GM18873 (cell line): ENCODE results near the gene ADAM12.
"Not testable (repeated sequence)": the region's sequence is repeated elsewhere in the genome, so short reads cannot be mapped to it uniquely, and the experiment has no call there.

Experiments used
- ATAC-seq: cut with Tn5 transposase; IDR thresholded peaks from one replicate; pipeline ENCODE4 v1.9.1; 2021; ENCODE audit warnings: mild to moderate bottlenecking, moderate library complexity, moderate number of reproducible peaks; ENCODE audit not compliant: unreplicated experiment, low FRiP score

The ADAM12 gene

GRCh38 chr10:126001576-126001975, 386.7 kb downstream of the ADAM12 start:
- no peak for ATAC-seq

GRCh38 chr10:125999694-126000093, 388.6 kb downstream of the ADAM12 start:
- no peak for ATAC-seq

DNA sequence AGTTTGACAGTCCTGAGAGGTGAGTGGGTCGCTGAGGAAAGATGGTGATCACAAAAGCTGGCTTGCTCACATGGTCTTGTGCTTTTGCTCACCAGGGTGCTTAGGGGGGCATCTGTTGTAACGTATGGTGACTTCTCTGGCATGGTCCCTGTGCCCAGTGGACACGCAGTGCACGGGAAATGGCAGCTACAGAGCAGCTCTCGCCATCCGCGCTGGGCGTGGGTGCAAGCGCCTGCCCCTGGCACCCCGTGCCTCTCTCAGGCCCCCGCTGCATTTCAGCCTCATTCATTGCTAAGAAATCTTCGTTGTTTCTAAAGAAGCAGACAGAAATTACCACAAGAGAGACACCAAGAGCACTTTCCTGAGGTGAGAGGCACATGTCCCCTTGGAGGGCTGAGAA, 390.7 kb downstream of the ADAM12 start:
- no peak for ATAC-seq

DNA sequence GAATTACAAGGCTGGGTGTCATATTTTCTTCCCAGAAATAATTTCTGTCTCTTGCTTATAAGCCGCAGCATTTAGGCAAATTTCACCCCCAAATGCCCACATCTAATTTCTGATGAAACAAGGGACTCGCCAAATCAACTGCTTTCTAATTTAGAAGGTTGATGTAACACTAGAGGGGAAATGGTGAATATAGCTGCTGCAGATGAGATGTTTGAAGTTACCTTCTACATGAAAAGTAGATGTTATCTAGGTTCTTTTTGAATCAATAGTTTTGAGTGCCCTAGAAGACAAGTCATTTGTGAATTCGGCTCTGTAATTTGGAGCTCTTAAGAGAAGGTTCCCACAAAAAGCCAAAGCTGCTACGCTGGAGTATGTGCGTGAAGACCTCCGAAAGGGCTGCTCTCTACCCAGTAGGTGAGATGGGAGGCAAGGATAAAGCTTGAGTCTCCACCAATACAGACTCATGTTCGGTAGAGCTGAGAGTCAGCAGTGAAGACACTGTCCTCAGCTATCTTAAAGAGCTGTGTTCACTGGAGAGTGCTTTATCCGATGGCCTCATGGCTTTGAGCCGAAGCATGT, 392.5 kb downstream of the ADAM12 start:
- no peak for ATAC-seq

- ATAC-seq, result no peak
Measured at GRCh38 chr10:125994601-125995000, 393.7 kb downstream of the ADAM12 start.

GRCh38 chr10:125992254-125992653, 396.0 kb downstream of the ADAM12 start:
- no peak for ATAC-seq

- no peak for ATAC-seq
Measured at GRCh38 chr10:125991392-125991791, 396.9 kb downstream of the ADAM12 start.

DNA sequence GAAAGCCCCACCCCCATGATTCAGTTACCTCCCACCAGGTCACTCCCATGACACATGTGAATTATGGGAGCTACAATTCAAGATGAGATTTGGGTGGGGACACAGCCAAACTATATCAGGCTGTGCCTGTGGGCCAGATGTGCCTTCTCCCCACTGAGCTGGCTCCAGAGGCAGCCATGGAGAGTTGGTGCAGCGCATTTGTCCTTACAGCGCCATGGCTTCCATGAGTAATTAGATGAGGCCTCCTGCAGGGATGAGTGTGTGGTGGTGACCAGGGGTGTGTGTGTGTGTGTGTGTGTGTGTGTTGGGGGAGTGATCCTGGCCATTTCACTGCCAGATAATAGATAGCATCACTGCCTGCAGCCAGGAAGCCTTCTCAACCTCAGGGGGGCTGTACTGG, 397.3 kb downstream of the ADAM12 start:
- no peak for ATAC-seq

DNA sequence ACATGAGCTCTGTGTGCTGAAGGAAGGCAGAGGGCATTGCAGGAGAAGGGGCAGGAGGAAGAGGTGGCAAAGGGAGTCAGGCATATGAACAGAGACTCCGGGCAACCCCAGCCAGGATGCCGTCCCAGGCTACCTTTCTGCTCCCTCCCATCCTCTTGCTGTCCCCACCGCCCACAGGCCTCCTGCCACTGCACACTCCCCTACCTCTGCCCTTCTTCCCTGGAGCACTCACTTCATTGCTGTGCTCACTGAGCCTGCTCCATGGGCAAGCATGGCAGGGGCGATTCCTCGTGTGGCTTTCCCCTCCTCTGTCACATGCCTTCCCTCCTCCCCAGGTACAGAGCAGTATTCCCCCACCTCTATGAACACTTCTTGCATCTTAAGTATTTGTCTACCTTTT, 398.5 kb downstream of the ADAM12 start:
- ATAC-seq, result no peak

DNA sequence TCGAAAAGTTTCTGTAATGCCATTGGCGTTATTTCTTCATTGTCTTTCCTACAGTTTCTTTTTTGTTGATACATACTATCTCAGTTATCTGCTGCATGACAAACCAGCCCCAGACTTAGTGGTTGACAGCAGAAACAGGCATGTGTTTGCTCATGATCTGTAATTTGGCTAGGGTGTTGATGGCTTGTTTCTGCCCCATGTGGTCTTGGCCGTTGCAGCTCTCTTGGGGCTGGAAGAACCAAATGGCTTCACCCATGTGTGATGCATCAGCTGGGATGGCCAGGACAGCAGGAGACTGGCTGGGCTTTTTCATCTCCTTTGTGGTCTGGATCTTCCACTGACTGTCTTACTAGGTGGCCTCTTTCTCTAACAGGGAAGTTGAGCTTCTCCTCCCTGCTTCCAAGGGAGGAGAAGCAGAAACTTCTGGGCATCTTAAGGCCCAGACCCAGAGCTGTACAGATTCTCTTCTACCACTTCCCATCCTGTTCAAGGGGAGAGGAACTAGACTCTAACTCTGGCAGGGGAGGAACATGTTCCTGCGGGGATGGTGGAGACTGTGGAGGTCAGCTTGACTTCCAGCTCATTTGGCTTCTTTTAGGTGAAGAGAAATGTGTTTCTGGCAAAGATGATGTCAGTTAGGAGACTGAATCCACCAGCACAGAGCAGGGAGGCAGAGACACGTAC, 402.6 kb downstream of the ADAM12 start:
- no peak for ATAC-seq

GRCh38 chr10:125984865-125985495, 403.3 kb downstream of the ADAM12 start:
- ATAC-seq, result no peak

DNA sequence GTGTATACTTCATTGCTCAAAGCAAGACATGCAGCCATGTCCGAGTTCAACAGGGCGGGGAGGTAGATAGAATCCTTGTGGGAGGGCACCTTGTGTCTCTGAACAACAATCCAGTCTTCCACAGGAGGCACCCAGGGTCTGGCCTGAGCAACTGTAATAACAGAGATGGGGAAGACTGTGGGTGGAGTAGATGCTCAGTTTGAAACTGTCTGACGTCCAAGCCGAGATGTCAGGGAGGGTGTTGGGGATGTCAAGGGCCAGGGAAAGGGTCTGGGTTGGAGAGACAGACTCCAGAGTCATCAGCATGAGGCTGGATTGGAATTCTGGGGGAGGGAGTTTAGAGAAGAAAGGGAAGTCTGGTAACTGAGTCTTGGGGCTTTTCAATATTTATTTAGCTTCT, 403.9 kb downstream of the ADAM12 start:
- no peak for ATAC-seq

DNA sequence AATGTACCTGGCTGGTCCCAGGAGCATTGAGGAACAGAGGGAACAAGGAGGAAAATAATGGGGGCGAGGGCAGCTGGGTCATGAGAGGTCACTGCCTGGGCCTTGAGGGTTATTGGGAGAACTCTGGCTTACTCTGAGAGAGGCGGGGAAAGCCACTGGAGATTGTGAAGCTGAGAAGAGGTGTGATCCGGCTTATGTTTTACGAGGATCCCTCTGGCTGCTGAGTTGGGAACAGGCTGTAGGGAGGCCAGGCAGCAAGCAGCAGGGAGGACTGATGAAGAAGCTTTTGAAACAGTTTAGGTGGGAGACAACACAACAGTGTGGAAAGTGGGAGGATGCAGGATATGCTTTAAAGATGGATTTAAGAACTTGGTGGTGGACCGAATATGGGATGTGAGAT, 404.6 kb downstream of the ADAM12 start:
- no peak for ATAC-seq

DNA sequence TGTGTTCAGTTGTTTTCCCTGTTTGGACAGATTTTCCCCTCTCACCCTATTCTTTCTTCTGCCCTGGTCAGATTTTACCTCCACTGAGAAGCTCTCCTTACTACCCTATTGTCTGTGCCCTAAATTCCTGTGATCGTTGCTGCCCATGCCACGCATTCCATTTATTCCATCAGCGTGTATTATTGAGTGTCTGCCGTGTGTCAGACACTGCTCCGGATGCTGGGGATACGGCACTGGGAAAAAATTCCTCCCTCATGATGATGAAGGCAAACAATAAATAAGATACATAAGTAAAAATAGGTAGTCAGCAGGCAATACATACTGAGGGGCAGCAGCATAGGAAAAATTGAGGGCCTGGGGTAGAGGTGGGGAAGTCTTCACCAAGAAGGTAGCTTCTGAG, 405.1 kb downstream of the ADAM12 start:
- no peak for ATAC-seq

DNA sequence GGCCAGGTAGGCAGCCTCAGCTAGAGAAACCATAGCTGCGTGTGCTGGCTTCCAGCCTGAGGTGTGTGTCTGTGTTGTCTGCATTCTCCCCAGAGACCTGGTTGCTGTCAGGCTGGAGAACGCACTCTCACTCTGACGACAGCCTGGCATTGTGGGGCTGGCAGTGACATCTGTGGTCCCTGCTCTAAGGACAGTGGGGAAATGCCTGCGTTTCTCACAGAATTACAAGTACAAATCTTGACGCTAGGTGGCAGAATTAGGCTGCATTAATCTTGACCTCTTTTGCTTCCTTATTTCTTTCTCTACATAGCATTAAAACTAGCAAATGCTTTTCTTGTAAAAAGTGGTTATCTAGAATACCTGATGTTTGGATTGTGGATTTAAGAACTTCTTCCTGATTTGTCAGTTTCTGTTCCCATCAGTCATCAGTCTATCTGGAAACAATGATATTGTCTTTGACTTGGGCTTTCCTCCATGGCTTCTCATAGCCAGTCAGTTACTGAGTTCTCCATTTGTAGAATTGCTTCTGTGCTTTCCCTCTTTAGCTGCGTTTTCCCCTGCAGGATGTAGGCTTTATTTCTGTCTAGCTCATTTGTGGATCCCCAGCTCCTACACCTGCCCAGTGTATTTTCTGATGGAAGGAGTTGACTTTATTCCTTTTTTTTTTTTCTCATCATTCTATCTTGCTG, 405.9 kb downstream of the ADAM12 start:
- ATAC-seq, result no peak

GRCh38 chr10:125980521-125981035, 407.7 kb downstream of the ADAM12 start:
- no peak for ATAC-seq

- ATAC-seq, result no peak
Measured at GRCh38 chr10:125979976-125980375, 408.3 kb downstream of the ADAM12 start.

GRCh38 chr10:125976960-125977605, 411.2 kb downstream of the ADAM12 start:
- no peak for ATAC-seq

DNA sequence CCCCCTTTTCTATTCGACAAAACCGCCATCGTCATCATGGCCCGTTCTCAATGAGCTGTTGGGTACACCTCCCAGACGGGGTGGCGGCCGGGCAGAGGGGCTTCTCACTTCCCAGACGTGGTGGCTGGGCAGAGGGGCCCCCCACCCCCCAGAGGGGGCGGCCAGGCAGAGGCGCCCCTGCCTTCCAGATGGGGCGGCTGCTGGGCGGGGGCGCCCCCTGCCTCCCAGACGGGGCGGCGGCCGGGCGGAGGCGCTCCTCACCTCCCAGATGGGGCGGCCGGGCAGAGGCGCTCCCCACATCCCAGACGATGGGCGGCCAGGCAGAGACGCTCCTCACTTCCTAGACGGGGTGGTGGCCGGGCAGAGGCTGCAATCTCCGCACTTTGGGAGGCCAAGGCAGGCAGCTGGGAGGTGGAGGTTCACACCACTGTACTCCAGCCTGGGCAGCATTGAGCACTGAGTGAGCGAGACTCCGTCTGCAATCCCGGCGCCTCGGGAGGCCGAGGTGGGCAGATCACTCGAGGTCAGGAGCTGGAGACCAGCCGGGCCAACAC, 418.1 kb downstream of the ADAM12 start:
- not testable (repeated sequence) for ATAC-seq

- no peak for ATAC-seq
Measured at GRCh38 chr10:125967533-125967932, 420.7 kb downstream of the ADAM12 start.
